GM12872 (cell line): ENCODE results near the gene ATG7.

Source experiments
- CTCF ChIP-seq: IDR thresholded peaks from 3 replicates; pipeline ENCODE4 v1.5.1; 2011; ENCODE audit warnings: low read depth, mild to moderate bottlenecking, low read length, moderate library complexity; ENCODE audit not compliant: insufficient read depth

ATG7 gene

GRCh38 chr3:11452312-11452711 lies 180.1 kb downstream of the ATG7 start:
- no peak for TF ChIP-seq CTCF

- TF ChIP-seq CTCF, result no peak
Measured at GRCh38 chr3:11452885-11453847, 181.0 kb downstream of the ATG7 start.

GRCh38 chr3:11455956-11456355 lies 183.8 kb downstream of the ATG7 start:
- no peak for TF ChIP-seq CTCF

- TF ChIP-seq CTCF, result no peak
Measured at GRCh38 chr3:11457135-11457534, 184.9 kb downstream of the ATG7 start.

GRCh38 chr3:11459186-11459824 lies 187.1 kb downstream of the ATG7 start:
- no peak for TF ChIP-seq CTCF

GRCh38 chr3:11461226-11461625 lies 189.0 kb downstream of the ATG7 start:
- TF ChIP-seq CTCF, result no peak

GRCh38 chr3:11463591-11463990 lies 191.4 kb downstream of the ATG7 start:
- TF ChIP-seq CTCF, result no peak
